ENCODE measurements around the gene CHRDL1. TPM values are rescaled to one million over a fixed set of nuclear protein-coding genes. Genes with fewer than 3 reads are reported as not detected.

Gene CHRDL1
- total and polyA plus RNA-seq, 2 of the 13 experiments (the other 11 are each of a cell fraction or from before 2014, with no cell fraction given): not detected

DNA sequence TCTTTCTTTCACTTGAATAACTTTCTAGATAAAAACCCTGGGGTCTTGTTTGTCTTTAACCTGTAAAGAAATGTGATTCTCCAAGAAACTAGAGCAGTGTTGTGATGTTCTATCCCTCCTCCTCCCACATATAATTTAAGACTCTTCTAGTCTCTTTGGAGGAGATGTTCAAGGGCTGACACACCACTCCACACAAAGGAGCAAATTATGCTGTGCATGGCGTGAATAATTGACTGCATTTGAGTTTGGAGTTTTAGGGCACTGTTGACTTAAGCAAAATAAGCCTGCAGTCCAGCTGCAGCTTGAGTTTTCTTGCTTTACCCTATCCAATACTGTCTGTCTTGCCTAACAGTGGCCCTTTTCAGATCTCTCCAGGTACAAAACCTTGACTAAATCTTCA is 119.7 kb downstream of the CHRDL1 start:
- CTCF ChIA-PET (ENCODE audit: low intra/inter-chr PET ratio, low total read pairs): no interaction called here
- FAIRE-seq (no peak), ATAC-seq (no peak), DNase-seq (ENCODE audit: low spot score) (no peak)
- POLR2A ChIA-PET: no interaction called here
- Histone ChIP-seq H3K36me3 (replicated peaks in 1 of 2; ENCODE audit: control insufficient read depth in 1 of 2, insufficient read depth in 2 of 2, low read length in 2 of 2) (no peaks in the 10 kb centered on the region), H3K4me1 (ENCODE audit: insufficient read depth, low read length) (no peaks in the 10 kb centered on the region), H3K79me2 (ENCODE audit: insufficient read depth, low read length) (no peaks in the 10 kb centered on the region), H3K27me3 (ENCODE audit: control insufficient read depth in 1 of 2, insufficient read depth in 2 of 2, low read length in 2 of 2) (no peaks in the 10 kb centered on the region), H3K27ac (ENCODE audit: extremely low read length, insufficient read depth, low read length) (no peak overlapping the region), H4K20me1 (ENCODE audit: insufficient read depth, low read length) (no peaks in the 10 kb centered on the region), H3K9me3 (ENCODE audit: low read length) (no peaks in the 10 kb centered on the region), H2AFZ (ENCODE audit: low read length) (no peak overlapping the region), H3K9ac (ENCODE audit: insufficient read depth, low read depth, low read length) (no peak overlapping the region), H3K4me2 (ENCODE audit: low read depth, low read length) (no peak overlapping the region), H3K4me3 (replicated peaks in 1 of 3; ENCODE audit: insufficient read depth in 1 of 3, low read depth in 2 of 3, low read length in 3 of 3) (no peak overlapping the region)
- in situ Hi-C loops (cut with HindIII; ENCODE audit: extremely low pct_ligation_motif_present, low pct_unique_long_range_greater_than_20kb): no loop called here
- TF ChIP-seq STAT5B (CRISPR knock-in tag; IDR thresholded peaks at IDR 0.05): no peak
- no peak for TF ChIP-seq AHR (CRISPR knock-in tag; IDR thresholded peaks at IDR 0.05)
- TF ChIP-seq ZNF567 (CRISPR knock-in tag; IDR thresholded peaks at IDR 0.05; ENCODE audit: borderline replicate concordance): no peak
- TF ChIP-seq, protein P1, sequence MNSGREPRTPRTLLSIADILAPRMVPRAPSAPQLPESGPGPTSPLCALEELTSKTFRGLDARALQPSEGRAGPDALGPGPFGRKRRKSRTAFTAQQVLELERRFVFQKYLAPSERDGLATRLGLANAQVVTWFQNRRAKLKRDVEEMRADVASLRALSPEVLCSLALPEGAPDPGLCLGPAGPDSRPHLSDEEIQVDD (CRISPR knock-in tag; IDR thresholded peaks at IDR 0.05; ENCODE audit: borderline replicate concordance): no peak
- TF ChIP-seq, protein P2, sequence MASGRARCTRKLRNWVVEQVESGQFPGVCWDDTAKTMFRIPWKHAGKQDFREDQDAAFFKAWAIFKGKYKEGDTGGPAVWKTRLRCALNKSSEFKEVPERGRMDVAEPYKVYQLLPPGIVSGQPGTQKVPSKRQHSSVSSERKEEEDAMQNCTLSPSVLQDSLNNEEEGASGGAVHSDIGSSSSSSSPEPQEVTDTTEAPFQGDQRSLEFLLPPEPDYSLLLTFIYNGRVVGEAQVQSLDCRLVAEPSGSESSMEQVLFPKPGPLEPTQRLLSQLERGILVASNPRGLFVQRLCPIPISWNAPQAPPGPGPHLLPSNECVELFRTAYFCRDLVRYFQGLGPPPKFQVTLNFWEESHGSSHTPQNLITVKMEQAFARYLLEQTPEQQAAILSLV (CRISPR knock-in tag; IDR thresholded peaks at IDR 0.05; ENCODE audit: borderline replicate concordance): no peak
- no peak for TF ChIP-seq ZNF224 (CRISPR knock-in tag; IDR thresholded peaks at IDR 0.05)
- TF ChIP-seq ZNF20 (CRISPR knock-in tag; IDR thresholded peaks at IDR 0.05): no peak
- no peak for TF ChIP-seq ARHGAP35 (CRISPR knock-in tag; IDR thresholded peaks at IDR 0.05; ENCODE audit: borderline replicate concordance)
- TF ChIP-seq FOXA1 (IDR thresholded peaks at IDR 0.05): no peak
- no peak for TF ChIP-seq FOXA1 (CRISPR knock-in tag; IDR thresholded peaks at IDR 0.05)
- no peak for TF ChIP-seq DNMT3B (CRISPR knock-in tag; conservative IDR thresholded peaks at IDR 0.05)
- no peak for TF ChIP-seq ZFY (CRISPR knock-in tag; IDR thresholded peaks at IDR 0.05)
- no peak for TF ChIP-seq TSC22D2 (CRISPR knock-in tag; IDR thresholded peaks at IDR 0.05; ENCODE audit: borderline replicate concordance)
- no peak for TF ChIP-seq ZNF256 (CRISPR knock-in tag; conservative IDR thresholded peaks at IDR 0.05)
- TF ChIP-seq, protein P3, sequence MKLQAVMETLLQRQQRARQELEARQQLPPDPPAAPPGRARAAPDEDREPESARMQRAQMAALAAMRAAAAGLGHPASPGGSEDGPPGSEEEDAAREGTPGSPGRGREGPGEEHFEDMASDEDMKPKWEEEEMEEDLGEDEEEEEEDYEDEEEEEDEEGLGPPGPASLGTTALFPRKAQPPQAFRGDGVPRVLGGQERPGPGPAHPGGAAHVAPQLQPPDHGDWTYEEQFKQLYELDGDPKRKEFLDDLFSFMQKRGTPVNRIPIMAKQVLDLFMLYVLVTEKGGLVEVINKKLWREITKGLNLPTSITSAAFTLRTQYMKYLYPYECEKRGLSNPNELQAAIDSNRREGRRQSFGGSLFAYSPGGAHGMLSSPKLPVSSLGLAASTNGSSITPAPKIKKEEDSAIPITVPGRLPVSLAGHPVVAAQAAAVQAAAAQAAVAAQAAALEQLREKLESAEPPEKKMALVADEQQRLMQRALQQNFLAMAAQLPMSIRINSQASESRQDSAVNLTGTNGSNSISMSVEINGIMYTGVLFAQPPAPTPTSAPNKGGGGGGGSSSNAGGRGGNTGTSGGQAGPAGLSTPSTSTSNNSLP (IDR thresholded peaks at IDR 0.05; ENCODE audit: low read depth, low read length): no peak
- TF ChIP-seq HDAC2 (CRISPR knock-in tag; IDR thresholded peaks at IDR 0.05): no peak
- 0% methylated on average over 1 of the region's 1 CpG for WGBS (ENCODE audit: low lambda C conversion rate)
- BruUV-seq (replicated peaks): no TSS peak
- intact Hi-C loops (cut with micrococcal nuclease; ENCODE audit: unreplicated experiment): no loop called here
